Activated effector memory CD4-positive, alpha-beta T cell treated with Interleukin-2 at 50 U/mL for 16 hours (primary cell): Measurements from ENCODE around the gene APC2.

ENCODE experiments used
- DNase-seq: peaks from one replicate; pipeline ENCODE4 v3.0.0-alpha.2; 2020

The APC2 gene

DNA sequence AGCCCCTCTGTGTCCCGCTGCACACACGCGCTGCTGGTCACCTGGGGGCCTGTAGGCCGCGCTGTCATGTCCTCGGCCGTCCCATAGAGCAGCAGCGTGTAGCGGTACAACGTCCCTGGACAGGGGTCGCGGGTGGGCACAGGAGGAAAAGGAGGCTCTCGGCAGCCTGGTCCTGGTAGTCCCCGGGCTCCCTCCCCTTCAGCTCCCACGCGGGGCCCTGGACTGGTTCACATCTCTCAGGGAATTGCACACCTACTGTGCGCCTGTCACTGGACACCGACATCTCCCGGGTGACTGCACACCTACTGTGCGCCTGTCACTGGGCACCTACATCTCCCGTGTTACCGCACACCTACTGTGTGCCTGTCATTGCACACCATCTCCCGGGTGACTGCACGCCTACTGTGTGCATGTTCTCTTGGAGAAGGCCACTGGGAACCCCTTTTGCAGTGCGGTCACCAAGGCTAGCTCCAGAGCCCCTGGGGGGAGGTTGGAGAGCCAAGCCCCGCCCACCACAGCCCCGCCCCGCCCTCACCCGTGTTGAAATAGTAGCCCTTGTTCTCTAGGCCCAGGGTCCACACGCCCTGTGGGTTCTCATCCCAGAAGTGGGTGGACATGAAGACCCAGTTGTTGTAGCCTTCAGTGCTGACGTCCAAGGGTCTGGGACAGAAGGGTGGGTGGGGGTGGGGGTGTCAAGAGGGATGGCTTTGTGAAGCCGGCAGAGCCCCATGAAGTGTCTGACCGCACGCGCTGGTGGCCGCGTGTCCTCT, 32.6 kb downstream of the APC2 start:
- no peak for DNase-seq

DNA sequence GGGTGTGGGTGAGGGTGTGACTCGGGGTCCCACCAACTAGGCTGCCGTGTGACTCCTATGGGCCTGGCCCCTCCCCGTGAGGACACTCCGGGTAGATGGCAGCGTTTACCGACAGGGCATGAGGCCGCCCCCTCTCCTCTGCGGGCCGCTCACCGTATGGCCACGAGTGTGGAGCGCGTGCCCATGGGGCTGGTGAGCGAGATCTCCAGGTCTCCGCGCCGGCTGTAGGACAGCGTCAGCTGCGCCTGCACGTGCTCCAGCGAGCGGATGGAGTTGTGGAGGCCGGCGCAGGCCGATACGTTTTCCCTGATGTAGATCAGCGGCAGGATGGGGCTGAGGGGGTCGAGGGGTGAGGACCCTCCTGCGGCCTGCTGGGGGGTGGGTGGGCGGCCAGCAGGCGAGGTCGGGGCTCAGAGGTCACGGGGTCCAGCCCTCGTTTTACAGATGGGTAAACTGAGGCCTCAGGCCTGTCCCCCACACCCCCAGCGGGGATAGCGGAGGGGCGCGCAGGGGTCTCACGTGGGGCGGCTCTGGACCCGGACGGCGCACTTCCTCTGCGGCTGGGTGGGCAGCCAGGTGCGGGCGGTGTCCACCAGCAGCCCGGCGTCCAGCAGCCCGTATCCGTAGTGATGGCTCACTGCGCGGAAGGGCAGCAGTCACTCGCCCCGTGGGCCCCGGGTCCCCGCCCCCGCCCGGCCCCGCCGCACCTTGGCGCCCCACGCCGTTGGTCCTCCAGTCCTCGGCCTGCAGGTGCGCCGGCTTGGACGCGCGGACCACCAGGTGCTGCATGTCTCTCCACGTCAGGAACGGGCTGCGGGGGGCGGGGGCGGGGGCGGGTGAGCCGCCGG, 33.4 kb downstream of the APC2 start:
- DNase-seq, result no peak

DNA sequence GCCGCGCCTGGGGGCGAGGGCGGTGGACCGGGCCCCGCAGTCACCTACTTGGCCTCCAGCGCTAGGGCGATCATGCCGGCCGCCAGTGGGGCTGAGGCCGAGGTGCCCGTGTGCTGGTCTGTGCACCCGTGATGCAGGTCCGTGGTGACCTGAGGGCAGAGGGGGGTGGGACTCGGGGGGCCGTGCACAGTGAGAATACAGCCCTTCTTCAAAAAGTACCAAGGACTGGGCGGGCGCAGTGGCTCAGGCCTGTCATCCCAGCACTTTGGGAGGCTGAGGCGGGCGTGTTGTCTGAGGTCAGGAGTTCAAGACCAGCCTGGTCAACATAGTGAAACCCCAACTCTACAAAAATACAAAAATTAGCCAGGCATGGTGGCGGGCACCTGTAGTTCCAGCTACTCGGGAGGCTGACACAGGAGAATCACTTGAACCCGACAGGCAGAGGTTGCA, 34.1 kb downstream of the APC2 start:
- no peak for DNase-seq

DNA sequence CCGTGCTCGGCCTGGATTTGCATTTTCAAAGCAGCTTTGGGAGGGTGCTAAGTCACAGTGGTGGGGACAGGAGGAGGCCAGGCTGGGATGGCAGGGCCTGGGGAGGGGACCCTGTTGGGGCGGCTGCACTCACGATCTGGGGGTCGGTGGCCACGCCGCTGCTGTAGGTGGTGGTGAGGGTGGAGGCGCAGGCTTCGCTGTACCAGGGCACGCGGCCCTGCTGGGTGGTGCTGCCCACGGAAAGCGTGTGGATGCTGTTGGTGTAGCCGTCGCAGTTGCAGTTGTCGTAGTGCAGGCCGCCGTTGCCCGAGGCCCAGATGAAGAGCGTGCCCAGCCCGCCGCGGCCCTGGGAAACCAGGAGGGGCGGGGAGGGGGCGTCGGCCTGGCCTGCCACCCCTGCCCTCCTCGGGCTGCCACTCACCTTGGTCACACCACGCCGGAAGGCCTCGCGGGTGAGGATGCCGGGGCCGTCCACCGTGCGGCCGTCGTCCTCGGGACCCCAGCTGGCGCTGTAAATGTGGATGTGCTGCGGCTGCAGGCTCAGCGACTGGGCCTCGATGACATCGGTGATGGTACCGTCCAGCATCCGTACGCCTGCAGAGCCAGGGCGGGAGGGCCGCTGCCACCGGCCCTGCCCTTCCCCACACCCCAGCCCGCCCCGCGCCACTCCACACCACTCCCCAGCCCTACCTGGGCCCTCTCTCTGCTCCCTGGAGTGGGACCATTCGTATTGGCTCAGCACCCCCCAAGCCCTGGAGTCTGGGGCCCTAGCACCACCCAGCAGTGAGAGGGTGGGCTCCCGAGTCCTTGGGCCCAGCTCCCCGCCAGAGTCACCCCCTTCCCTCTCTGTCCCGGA, 37.0 kb downstream of the APC2 start:
- no peak for DNase-seq

DNA sequence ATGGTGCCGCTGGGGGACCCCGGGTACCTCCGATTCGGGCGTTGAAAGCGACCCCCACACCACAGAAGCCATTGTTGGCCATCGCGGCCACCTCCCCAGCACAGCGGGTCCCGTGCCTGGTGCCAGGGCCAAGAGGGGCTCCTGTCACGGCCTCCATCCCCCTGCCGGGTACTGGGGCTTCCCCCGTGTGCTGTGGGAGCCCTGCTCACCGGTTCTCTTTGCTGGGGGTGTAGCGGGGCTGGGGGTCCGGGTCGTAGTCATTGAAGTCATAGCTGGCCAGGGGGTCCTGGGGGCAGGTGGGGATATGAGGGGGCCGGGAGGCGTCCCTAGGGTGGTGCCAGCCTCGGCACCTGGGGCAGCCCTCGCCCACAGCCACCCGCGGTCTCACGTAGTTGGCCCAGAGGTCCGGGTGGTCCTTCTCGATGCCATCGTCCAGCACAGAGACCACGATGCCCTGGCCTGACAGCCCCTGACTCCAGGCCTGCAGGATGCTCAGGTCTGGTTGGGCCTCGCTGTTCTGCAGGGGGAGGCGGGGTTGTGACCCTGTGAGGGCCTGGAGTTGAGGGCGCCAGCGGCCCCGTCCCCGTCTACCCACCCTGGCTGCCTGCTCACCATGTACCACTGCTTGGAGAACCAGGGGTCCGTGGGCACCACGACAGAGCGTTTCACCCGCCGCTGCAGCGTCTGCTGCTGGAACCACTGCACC, 37.8 kb downstream of the APC2 start:
- no peak for DNase-seq

DNA sequence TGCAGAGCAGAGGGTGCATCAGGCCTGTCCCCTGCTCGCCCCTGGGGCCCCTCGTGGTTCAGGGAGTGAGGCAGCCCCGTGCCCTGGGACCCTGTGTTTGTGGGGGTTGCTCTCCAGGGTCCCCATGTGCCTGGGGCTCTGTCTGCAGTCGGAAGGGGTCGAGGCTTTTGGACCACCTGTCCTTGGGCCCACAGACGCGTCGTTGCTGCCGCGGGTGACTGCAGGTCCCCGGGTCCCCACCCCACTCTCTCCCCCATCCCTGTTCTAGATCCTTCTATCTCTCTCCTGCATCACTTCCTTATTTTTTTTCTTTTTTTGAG, 38.3 kb downstream of the APC2 start:
- DNase-seq, result no peak

DNA sequence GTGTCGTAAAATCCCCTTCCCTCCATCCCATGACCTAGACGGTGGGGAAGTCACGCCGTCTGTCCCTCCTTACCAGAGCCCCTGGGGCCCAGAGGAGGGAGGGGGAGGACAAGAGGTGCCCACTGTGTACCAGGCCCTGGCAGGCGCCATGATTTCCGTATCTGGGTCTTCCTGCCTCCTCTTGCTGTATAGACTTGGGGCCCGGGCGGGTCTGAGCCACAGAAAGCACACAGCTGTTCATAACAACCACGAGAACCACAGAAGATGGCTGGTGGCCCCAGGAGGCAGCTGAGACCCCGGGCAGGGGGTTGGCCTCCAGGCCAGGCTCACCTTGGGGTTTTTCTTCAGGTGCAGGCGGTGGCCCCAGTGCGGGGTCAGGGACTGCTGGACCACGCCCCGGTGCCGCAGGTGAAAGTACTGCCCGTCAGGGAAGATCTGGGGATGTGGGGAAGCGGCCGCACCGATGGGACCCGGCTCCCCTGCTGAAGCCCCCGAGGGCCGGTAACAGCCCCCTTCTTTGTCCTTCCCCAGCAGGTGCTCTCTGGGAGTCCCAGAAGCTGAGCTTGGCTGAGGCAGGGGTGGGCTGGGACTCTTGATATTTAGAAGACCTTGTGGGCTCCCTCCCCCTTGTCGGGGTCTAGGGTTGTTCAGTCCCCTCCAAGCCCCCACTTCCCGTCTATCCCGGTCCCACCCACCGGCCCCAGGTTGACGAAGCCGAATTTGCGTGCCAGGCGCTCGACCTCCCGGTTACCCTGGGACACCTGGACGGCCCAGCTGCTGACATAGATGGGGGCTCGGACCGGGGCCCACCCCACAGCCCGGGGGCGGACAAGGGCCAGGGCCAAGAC, 39.8 kb downstream of the APC2 start:
- DNase-seq, result no peak

DNA sequence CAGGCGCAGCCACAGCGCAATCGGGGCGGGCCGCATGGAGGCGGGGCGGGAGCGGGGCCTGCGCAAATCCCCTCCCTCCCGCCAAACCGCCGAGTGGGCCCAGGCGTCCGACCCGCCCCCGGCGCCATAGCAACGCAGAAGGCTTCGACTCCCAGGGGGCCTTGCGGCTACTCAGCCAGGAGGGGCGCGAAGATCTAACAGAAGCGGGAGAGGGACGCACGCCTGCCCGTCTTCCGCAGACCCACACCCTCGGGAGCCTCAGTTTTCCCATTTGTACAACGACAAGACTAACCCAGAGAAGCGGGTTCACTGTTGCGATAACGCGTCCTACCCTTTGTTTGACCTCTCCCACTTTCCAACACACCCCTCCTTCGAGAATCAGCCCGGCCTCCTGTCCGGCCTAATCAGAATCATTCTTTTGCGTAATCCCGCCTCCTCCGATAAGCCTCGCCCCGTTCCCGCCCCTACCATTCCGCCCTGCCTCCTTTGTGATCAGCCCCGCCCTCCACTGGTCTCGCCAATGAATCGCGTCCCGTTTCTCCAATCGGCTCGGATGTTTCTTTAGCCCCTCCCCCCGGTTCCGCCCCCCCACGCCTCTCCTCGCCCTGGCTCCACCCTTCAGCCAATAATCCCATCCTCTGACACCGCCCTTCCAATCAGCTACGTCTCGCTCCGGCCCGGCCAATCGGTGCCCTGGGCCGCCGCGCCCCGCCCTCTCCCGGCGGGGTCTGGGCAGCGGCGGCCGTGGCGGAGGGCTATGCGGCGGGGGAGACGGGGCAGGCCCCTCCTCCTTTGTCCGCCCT, 40.6 kb downstream of the APC2 start, which contains the start of gene PCSK4:
TSS of gene PCSK4 (minus strand) at position 40 of the 803 bp plus-strand sequence. CDS start at position 36, 4 bp downstream.
- DNase-seq, result peak; percentile 97

DNA sequence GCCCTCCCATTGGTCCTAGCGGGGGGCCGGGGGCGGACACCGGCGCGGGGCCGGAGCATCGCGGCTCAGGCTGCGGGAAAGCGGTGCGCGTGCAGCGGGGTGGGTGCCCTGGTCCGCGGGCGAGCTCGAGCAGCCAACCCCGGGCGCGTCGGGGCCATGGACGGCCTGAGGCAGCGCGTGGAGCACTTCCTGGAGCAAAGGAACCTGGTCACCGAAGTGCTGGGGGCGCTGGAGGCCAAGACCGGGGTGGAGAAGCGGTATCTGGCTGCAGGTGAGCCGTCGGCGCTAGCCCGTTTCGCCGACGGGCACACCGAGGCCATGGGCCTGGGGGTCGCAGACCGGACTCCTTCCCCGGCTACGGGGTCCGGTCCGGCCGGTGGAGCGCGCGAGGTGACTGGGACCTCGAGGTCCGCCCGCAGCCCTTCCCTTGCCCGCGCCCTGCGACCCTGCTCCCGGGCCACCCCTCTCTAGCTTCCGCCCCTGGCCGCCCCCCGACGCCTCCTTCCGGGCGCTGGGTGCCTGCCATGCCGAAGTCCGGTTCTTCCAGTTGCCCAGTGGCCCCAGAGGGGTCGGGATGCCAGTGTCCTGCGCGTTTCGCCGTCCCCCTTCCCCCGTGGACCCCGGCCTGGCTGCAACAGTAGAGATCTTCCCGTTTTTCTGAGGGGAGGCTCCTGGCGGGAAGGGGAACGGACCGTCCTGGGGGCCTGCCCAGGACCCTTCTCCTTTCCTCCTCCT, 41.4 kb downstream of the APC2 start, which contains the start of gene REEP6:
TSS of gene REEP6 (plus strand) at position 68 of the 735 bp plus-strand sequence. CDS start at position 157, 89 bp downstream.
- DNase-seq, result no peak

DNA sequence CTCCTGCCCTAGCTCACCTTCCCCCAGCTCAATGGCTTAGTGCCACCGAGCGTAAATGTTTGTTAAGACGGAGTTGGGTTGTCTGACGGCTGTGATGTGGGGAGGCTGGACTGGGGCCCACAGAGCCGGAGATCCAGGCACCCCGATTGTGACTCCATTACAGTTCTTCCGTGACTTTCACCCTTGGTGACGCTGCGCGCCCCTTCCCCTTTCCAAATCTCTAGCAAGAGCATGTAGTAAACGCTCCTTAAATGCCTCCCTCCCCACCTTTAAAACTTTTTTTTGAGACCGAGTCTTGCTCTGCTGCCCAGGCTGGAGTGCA, 41.9 kb downstream of the APC2 start:
- DNase-seq, result no peak

DNA sequence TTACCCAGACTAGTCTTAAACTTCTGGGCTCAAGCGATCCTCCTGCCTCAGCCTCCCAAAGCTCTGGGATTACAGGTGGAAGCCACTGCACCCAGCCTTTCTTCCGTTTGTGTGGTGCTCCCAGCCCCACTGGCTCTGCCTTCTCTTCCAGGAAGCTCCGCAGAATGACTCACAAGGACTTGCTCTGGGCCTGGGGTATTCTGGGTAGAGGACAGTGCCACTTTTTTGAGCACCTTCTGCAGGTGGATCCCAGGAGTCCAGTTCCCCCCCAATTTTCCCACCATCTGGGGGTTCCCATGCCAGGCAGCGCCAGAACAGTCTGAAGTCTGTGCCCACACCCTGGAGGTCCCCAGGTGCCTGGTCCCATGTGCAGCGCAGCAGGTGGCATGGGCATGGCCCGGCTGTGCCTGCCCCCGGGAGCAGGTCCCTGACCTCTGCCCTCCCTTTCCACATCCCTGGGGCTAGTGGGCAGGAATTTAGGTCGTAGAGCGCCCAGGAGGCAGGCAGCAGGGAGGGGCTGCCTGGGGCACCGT, 42.6 kb downstream of the APC2 start:
- no peak for DNase-seq

DNA sequence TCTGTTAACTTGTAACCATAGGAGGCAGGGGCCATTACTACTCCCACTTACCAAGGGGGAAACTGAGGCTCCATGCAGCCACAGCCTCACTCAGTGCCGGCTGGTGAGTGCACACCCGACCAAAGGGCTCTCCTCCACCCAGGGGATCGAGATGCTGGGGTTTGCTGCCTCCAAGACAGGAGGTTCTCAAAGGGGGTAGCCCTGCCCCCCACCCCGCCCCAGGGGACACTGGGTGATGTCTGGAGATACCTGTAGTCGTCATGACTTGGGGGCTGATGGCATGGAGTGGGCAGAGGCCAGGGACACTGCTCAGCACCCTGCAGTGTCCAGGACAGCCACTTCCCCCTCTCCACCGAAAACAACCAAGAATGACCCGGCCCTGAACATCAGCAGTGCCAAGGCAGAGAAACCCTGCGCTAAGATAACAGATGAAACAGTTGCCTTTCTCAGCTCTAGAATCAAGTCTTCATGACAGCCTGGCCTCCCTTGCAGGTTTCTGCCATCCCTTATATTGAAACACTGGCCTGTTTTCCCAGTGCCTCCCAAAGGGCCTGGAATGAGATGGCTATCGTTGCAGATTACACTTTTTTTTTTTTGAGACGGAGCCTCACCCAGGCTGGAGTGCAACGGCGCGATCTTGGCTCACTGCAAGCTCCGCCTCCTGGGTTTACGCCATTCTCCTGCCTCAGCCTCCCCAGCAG, 44.3 kb downstream of the APC2 start:
- no peak for DNase-seq

DNA sequence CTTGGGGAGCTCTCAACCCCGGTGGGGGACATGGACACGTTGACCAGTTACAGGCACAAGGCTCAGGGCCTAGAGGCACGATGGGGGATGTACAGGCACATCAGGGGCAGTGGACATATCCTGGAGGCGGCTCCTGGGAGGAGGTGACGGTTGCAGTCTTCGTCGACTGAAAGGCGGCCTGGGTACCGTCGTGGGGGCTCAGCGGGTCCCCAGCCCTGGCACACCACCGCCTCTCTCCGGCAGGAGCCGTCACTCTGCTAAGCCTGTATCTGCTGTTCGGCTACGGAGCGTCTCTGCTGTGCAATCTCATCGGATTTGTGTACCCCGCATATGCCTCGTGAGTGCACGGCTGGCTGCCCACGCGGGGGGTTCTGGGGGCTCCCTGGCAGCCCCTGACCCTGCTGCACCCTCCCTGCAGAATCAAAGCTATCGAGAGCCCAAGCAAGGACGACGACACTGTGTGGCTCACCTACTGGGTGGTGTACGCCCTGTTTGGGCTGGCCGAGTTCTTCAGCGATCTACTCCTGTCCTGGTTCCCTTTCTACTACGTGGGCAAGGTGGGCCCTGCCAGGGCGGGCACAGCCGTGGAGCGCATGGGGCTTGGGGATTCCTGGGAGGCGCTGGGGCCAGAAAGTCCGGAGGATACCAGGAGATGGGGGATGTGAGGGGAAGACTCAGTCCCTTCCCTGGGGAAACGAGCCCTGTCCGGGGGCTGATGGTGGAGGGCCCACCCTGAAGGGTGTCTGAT, 45.3 kb downstream of the APC2 start:
- DNase-seq, result no peak

DNA sequence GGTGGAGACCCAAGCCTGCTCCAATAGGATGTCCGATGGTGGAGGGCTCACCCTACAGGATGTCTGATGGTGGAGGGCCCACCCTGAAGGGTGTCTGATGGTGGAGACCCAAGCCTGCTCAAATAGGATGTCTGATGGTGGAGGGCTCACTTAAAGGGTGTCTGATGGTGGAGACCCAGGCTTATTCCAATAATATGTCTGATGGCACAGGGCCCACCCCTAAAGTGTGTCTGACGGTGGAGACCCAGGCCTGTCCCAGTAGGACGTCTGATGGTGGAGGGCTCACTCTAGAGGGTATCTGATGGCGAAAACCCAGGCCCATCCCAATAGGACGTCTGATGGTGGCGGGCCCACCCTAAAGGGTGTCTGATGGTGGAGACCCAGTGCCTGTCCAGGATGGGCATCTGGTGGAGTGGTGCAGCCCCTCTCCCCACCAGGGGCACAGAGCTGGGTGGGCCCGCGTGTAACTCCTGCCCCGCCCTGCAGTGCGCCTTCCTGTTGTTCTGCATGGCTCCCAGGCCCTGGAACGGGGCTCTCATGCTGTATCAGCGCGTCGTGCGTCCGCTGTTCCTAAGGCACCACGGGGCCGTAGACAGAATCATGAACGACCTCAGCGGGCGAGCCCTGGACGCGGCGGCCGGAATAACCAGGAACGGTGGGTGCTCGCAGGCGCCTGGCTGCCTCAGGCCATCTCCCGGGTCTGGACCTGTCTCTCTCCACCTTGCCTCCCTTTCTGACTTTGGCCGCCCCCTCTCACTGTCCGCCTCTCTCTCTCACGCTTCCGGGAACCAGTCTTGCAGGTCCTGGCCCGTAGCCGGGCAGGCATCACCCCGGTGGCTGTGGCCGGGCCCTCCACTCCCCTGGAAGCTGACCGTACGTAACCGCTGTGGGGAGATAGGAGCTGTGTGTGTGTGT, 46.1 kb downstream of the APC2 start:
- no peak for DNase-seq

DNA sequence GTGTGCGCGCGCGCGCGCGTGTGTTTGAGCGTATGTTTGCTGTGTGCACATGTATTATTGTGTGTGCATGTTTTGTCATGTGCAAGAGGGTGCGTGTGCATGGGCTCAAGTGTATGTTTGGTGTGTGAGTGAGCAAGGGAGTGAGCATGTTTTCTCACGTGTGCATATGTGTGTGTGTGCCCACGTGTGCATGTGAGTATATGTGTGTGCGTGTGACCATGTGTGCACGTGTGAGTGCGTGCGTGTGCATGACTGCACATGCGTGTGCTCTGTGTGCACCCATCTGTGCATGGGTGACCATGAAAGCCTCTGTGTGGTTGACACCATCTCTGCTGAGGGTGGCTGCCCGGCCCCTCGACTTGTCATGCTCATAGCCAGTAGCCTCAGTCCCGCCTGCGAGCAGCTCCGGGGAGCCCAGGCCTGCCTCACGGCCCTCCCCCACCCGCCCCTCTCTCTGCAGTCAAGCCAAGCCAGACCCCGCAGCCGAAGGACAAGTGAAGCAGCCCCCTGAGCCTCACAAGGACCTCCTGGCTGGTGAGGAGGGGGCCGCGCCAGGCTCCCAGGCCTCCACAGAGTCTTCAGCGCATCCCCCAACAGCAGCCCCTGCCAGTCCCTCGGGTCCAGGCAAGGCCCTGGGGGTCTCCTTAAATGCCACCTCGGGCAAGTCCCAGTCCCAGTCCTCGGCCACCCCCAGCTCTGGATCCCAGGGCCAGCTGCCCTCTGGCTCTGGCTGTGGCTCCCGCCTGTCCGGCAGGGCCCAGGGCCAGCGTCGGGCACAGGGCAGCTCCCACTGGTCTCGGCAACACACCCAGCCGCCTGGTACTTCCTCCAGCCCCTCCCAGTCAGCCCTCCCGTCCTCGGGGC, 47.0 kb downstream of the APC2 start:
- no peak for DNase-seq

DNA sequence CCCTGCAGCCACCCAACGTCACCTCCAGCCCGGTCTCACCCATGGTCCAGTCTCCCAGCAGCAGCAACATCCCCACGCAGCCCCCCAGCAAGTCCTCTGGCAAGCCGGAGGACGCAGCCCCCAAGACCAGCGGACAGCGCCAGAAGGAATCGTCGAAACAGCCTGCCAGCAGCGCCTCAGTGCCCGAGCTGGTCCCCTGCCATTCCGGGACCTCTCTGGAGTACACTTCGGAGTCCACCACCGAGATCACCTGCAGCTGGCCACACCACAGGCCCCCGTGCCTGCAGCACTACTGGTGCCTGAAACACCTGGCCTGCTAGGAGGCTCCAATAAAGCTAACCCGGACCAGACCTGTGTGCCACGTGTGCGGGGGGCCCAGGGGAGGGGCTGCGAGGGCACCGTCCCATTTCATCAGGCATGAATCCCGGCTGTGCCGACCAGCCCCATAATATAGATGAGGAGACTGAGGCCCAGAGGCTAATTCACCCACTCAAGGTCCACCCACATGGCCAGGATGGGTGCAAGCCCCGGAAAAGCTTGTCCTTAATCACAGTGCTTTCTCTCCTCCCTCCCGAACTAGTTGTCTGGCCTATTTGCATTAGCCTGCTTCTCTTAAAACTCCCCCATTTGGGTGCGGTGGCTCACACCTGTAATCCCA, 47.8 kb downstream of the APC2 start:
- DNase-seq, result no peak
